HepG2 (cell line): ENCODE results near the gene CSNK2A2. TPM values are rescaled to one million over a fixed set of nuclear protein-coding genes. Genes with fewer than 3 reads are reported as not detected.
A peak's percentile ranks its signal among the peaks of the same experiment; 100 is the strongest.

Source experiments
- ATAC-seq: fragments of 200-7000 bp; cut with Tn5 transposase; 3 replicates; pipeline ENCODE4 v1.9.1; 2020; ENCODE audit warnings: mild to moderate bottlenecking, moderate library complexity
- BruUV-seq: library from RNA; stranded (reverse); fragments of 400-500 nt; replicated peaks from 2 replicates; lab custom pipeline; 2021; lab: Mats Ljungman, UMichigan
- CTCF ChIA-PET: fragments of 300-600 bp; formaldehyde crosslinking; extraction: SDS; loops from one replicate; lab custom pipeline; 2021; ENCODE audit warnings: low total read pairs, inconsistent platforms, low intra/inter-chr PET ratio; lab: Yijun Ruan, JAX
- POLR2A ChIA-PET: fragments of 350-600 bp; sonication (Branson Sonifier 250); formaldehyde crosslinking; loops from one replicate; lab custom pipeline; 2020; ENCODE audit warnings: antibody characterized with exemption, inconsistent platforms; lab: Yijun Ruan, JAX
- DNase-seq: peaks from one replicate; pipeline ENCODE4 v3.0.0-alpha.2; 2015; ENCODE audit warnings: low spot score
- FAIRE-seq: peaks from 3 replicates; lab custom pipeline; 2011; peaks lifted over from hg19 to GRCh38; lab: Jason Lieb, UNC
- H2AFZ ChIP-seq: one replicate; pipeline ENCODE4 v1.6.1; 2011; ENCODE audit warnings: low read length, inconsistent platforms
- H3K27ac ChIP-seq: fragments of 300-600 bp; 3 replicates; pipeline ENCODE4 v1.8.0; 2011; ENCODE audit warnings: mixed run types, mild to moderate bottlenecking, mixed read lengths, low read length, inconsistent platforms; ENCODE audit not compliant: insufficient read depth; ENCODE audit errors: extremely low read length
- H3K27me3 ChIP-seq, 2 experiments: fragments of 200-600 bp in 1 of 2; 2 replicates in 1 of 2; 3 replicates in 1 of 2; pipeline versions ENCODE4 v1.6.0 to v1.8.0; 2011; ENCODE audit warnings: low read length in 2 of 2, mild to moderate bottlenecking in 2 of 2, moderate library complexity in 2 of 2, inconsistent platforms in 1 of 2; ENCODE audit not compliant: insufficient read depth in 2 of 2, control insufficient read depth in 1 of 2
- H3K36me3 ChIP-seq, 2 experiments: fragments of 200-600 bp in 1 of 2; replicated peaks in 1 of 2; 2 replicates in 1 of 2; 3 replicates in 1 of 2; pipeline versions ENCODE4 v1.5.1 to v1.8.0; 2011; ENCODE audit warnings: low read length in 2 of 2, inconsistent platforms in 1 of 2; ENCODE audit not compliant: insufficient read depth in 2 of 2, control insufficient read depth in 1 of 2
- H3K4me1 ChIP-seq: 2 replicates; pipeline ENCODE4 v1.5.1; 2012; ENCODE audit warnings: low read length, inconsistent platforms; ENCODE audit not compliant: insufficient read depth
- H3K4me2 ChIP-seq: 2 replicates; pipeline ENCODE4 v1.6.0; 2011; ENCODE audit warnings: low read depth, low read length, inconsistent platforms
- H3K4me3 ChIP-seq, 3 experiments: fragments of 200-600 bp in 1 of 3; sonication (generic), shearing (Covaris generic) in 1 of 3; replicated peaks in 1 of 3; 2 replicates each; pipeline ENCODE4 v1.5.1; 2011 to 2016; ENCODE audit warnings: low read length in 3 of 3, inconsistent platforms in 2 of 3, low read depth in 2 of 3, mild to moderate bottlenecking in 2 of 3, control low read depth in 1 of 3, mixed read lengths in 1 of 3; ENCODE audit not compliant: insufficient read depth in 1 of 3
- H3K79me2 ChIP-seq: one replicate; pipeline ENCODE4 v1.6.1; 2011; ENCODE audit warnings: low read length, inconsistent platforms; ENCODE audit not compliant: insufficient read depth
- H3K9ac ChIP-seq: 2 replicates; pipeline ENCODE4 v1.6.0; 2011; ENCODE audit warnings: mild to moderate bottlenecking, low read depth, low read length, inconsistent platforms; ENCODE audit not compliant: insufficient read depth
- H3K9me3 ChIP-seq: 2 replicates; pipeline ENCODE4 v1.5.1; 2012; ENCODE audit warnings: mild to moderate bottlenecking, low read length
- H4K20me1 ChIP-seq: 2 replicates; pipeline ENCODE4 v1.6.0; 2011; ENCODE audit warnings: inconsistent platforms, mild to moderate bottlenecking, low read length, moderate library complexity; ENCODE audit not compliant: insufficient read depth
- CEBPB ChIP-seq: IDR thresholded peaks from 2 replicates; pipeline ENCODE4 v1.6.1; 2011; ENCODE audit warnings: low read depth, low read length, improper control_type of control experiment, borderline replicate concordance
- MEF2D ChIP-seq: sonication (generic); formaldehyde crosslinking; IDR thresholded peaks from 2 replicates; pipeline ENCODE4 v1.5.1; 2020; ENCODE audit warnings: mild to moderate bottlenecking, missing genetic modification reagents
- NONO ChIP-seq, 2 experiments: fragments of 450-650 bp in 1 of 2; sonication (generic) in 1 of 2; formaldehyde crosslinking in 1 of 2; IDR thresholded peaks in 1 of 2; conservative IDR thresholded peaks in 1 of 2; 2 replicates each; pipeline versions ENCODE4 v1.6.1 to v1.8.0; 2017 to 2022; ENCODE audit warnings: mild to moderate bottlenecking in 1 of 2, missing genetic modification reagents in 1 of 2, moderate library complexity in 1 of 2
- PHF21A ChIP-seq: sonication (generic); formaldehyde crosslinking; IDR thresholded peaks from 2 replicates; pipeline ENCODE4 v1.5.0; 2020; ENCODE audit warnings: mild to moderate bottlenecking, missing genetic modification reagents
- ZBTB20 ChIP-seq: sonication (generic); formaldehyde crosslinking; IDR thresholded peaks from 2 replicates; pipeline ENCODE4 v1.8.1; 2023; ENCODE audit warnings: missing genetic modification reagents, low read depth, mild to moderate bottlenecking, borderline replicate concordance
- ZNF30 ChIP-seq: sonication (generic); formaldehyde crosslinking; IDR thresholded peaks from 2 replicates; pipeline ENCODE4 v1.5.0; 2020; ENCODE audit warnings: mild to moderate bottlenecking, missing genetic modification reagents
- ZNF841 ChIP-seq: sonication (generic); formaldehyde crosslinking; IDR thresholded peaks from 2 replicates; pipeline ENCODE4 v1.8.1; 2023; ENCODE audit warnings: missing genetic modification reagents, borderline replicate concordance
- WGBS: methylation state at CpG from one replicate; pipeline ENCODE4 v1.1.6; 2017; ENCODE audit warnings: low lambda C conversion rate; 5-methylcytosine and 5-hydroxymethylcytosine counted together
- in situ Hi-C: cut with HindIII; loops from 2 replicates; pipeline ENCODE4 v1.10.0; 2017; ENCODE audit warnings: low pct_unique_long_range_greater_than_20kb; ENCODE audit not compliant: extremely low pct_ligation_motif_present
- intact Hi-C: fragments of 100-400 bp; cut with micrococcal nuclease; formaldehyde crosslinking; loops from one replicate; pipeline ENCODE4 v1.10.0; 2022; ENCODE audit not compliant: unreplicated experiment
- polyA plus RNA-seq, 8 experiments: library from polyadenylated mRNA; depleted of rRNA in 3 of 8; stranded (reverse) in 7 of 8; unstranded in 1 of 8; fragments of >200 nt; fragmentation: Illumina TruSeq in 4 of 8; extraction: Trizol in 4 of 8; gene quantifications; 2 replicates each; pipeline versions ENCODE4 v1.2.1 to v1.2.3, GENCODE V29; 2011 to 2016; ENCODE audit warnings: low read depth in 4 of 8, missing spikeins in 1 of 8, mixed read lengths in 1 of 8; ENCODE audit not compliant: insufficient read depth in 1 of 8
- total RNA-seq, 5 experiments: library from RNA; depleted of rRNA; stranded (reverse); fragments of >200 nt; fragmentation: Illumina TruSeq; extraction: Trizol; gene quantifications; 2 replicates each; pipeline ENCODE4 v1.2.3, GENCODE V29; 2016; ENCODE audit warnings: low read depth in 1 of 5
- TF ChIP-seq, protein P1 (sequence below): sonication (generic); formaldehyde crosslinking; IDR thresholded peaks from 2 replicates; pipeline ENCODE4 v1.9.0; 2022; ENCODE audit warnings: low read depth, missing genetic modification reagents
- TF ChIP-seq, protein P2 (sequence below): sonication (generic); formaldehyde crosslinking; IDR thresholded peaks from 2 replicates; pipeline ENCODE4 v1.8.1; 2023; ENCODE audit warnings: mild to moderate bottlenecking, missing genetic modification reagents
- TF ChIP-seq, protein P3 (sequence below): IDR thresholded peaks from 2 replicates; pipeline ENCODE4 v1.6.1; 2012; ENCODE audit warnings: inconsistent platforms

CSNK2A2 gene
- total and polyA plus RNA-seq, 2 of the 13 experiments (the other 11 are each of a cell fraction or from before 2014, with no cell fraction given), result 46.4 to 56.9 TPM

DNA sequence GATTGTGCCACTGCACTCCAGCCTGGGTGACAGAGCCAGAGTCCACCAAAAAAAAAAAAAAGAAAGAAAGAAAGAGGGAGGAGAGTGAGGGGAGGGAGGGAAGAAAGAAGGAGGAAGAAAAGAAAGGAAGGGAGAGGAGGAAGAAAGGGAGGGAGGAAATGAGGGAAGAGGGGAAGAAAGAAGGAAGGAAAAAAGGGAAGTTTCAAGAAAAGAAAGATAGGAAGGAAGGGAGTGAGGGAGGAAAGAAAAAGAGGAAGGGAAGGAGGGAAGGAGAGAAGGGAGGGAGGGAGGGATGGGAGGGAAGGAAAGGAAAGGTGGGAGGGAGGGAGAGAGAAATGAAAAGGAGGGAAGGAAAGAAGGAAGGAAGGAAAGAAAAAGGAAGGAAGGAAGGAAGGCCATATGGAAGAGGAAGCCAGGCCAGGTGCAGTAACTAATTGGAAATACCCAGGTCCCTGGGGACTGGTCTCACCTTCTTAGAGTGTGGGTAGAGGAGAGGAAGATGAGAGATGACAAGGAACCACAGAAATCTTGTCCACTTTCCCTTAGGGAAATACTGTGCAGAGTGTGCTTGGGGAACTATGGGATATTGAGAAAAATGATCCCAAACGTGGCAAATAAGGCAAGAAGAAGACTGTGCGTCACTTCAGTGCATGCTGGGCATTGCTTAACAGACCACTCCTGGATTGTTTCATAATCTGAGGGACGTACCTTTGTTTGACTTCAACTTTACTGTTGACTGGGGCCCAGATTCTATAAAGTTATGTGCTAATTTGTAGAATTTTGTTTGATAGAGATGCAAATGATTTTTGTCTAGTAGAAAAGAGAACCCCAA lies 15.1 kb upstream of the CSNK2A2 start:
- no peak overlapping the region for H3K4me3 ChIP-seq
- no peak overlapping the region for H3K9ac ChIP-seq
- H3K27ac ChIP-seq, result no peak overlapping the region
- no peak overlapping the region for H3K4me2 ChIP-seq
- DNase-seq (no peak), ATAC-seq (no peak; the same call in 2 of the 3 replicates), FAIRE-seq (no peak)
- ChIA-PET CTCF (no interaction called here), POLR2A (no interaction called here)
- WGBS, result 8% methylated on average over 3 of the region's 3 CpGs
- no peaks in the 10 kb centered on the region for H3K4me1 ChIP-seq
- no TSS peak for BruUV-seq
- H3K79me2 ChIP-seq, result no peaks in the 10 kb centered on the region
- H2AFZ ChIP-seq, result no peak overlapping the region
- H3K9me3 ChIP-seq, result no peaks in the 10 kb centered on the region
- TF ChIP-seq, protein P1, sequence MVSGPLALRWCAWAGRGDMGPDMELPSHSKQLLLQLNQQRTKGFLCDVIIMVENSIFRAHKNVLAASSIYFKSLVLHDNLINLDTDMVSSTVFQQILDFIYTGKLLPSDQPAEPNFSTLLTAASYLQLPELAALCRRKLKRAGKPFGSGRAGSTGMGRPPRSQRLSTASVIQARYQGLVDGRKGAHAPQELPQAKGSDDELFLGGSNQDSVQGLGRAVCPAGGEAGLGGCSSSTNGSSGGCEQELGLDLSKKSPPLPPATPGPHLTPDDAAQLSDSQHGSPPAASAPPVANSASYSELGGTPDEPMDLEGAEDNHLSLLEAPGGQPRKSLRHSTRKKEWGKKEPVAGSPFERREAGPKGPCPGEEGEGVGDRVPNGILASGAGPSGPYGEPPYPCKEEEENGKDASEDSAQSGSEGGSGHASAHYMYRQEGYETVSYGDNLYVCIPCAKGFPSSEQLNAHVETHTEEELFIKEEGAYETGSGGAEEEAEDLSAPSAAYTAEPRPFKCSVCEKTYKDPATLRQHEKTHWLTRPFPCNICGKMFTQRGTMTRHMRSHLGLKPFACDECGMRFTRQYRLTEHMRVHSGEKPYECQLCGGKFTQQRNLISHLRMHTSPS (CRISPR knock-in tag), result no peak
- TF ChIP-seq MEF2D (no peak), NONO (IDR thresholded peaks at IDR 0.05) (0 out of 2 replicates have a peak, but pooled peaks have one; percentile 5), NONO (CRISPR knock-in tag; conservative IDR thresholded peaks at IDR 0.05) (no peak), ZNF30 (CRISPR knock-in tag) (no peak), PHF21A (CRISPR knock-in tag) (no peak), ZBTB20 (CRISPR knock-in tag) (no peak), CEBPB (peak; percentile 36; the same call in 1 of the 2 replicates), ZNF841 (no peak)
- TF ChIP-seq, protein P2, sequence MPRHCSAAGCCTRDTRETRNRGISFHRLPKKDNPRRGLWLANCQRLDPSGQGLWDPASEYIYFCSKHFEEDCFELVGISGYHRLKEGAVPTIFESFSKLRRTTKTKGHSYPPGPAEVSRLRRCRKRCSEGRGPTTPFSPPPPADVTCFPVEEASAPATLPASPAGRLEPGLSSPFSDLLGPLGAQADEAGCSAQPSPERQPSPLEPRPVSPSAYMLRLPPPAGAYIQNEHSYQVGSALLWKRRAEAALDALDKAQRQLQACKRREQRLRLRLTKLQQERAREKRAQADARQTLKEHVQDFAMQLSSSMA (CRISPR knock-in tag), result no peak
- TF ChIP-seq, protein P3, sequence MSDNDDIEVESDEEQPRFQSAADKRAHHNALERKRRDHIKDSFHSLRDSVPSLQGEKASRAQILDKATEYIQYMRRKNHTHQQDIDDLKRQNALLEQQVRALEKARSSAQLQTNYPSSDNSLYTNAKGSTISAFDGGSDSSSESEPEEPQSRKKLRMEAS, result no peak
- in situ Hi-C loops (no loop called here), intact Hi-C loops (no loop called here)
- no peaks in the 10 kb centered on the region for H3K36me3 ChIP-seq
- H3K27me3 ChIP-seq, result peaks cover 0 to 2% of the 10 kb centered on the region in 2 experiments; a peak in 1 of 5 replicates
- H4K20me1 ChIP-seq, result no peaks in the 10 kb centered on the region
